ENCODE data around the gene NCAN.
"Not testable (repeated sequence)": the region's sequence is repeated elsewhere in the genome, so short reads cannot be mapped to it uniquely, and the experiment has no call there.

NCAN gene

GRCh38 chr19:19170873-19171672, 40.7 kb upstream of the NCAN start:
- no peak for TF ChIP-seq CTCF (conservative IDR thresholded peaks at IDR 0.05)
- H3K27ac ChIP-seq = no peak overlapping the region

GRCh38 chr19:19171821-19172532, 39.8 kb upstream of the NCAN start:
- TF ChIP-seq CTCF (conservative IDR thresholded peaks at IDR 0.05) = no peak
- H3K27ac ChIP-seq = no peak overlapping the region

GRCh38 chr19:19173243-19173642, 38.5 kb upstream of the NCAN start:
- H3K27ac ChIP-seq = not testable (repeated sequence)

GRCh38 chr19:19176950-19177349, 34.8 kb upstream of the NCAN start:
- no peak for TF ChIP-seq CTCF (conservative IDR thresholded peaks at IDR 0.05)
- no peak overlapping the region for H3K27ac ChIP-seq

DNA sequence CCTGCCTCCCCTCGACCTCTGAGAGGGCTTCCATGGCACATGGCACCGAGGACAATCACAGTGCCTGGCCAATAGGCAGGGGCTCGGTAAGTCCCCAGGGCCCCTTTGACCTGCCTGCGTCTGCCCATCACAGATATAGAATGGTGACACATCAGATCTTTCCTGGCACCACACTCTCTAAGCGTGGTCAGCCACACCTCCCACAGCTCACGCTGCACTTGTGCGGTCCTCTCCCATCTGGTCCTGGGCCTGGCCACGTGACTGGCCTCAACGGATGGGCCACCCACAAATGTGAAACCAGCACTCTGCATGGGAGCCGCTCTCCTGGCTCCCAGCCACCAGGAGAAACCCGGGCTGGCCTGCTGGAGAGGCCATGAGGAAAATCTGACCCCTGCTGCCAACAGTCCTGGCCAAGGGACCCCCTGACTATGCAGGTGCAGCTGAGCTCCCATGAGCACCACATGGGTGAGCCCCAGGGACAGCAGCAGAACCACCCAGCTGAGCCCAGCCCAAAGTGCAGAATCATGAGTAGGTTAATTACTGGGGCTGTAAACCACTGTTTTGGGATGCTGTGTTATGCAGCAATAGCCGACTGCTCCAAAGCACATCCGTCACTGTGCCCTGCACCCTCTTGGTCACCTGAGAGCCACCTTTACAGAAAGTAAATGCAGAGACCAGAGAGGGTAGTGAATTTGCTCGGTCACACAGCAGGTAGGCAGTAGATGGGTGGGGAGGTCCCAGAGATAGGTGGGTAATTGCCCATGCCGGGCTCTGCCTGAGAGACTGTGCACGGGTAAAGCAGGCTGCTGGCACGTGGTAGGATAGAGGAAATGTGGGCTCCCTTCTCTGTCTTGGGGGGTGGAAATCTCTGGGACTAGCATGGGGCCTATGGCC, 32.0 kb upstream of the NCAN start:
- TF ChIP-seq CTCF (conservative IDR thresholded peaks at IDR 0.05) = no peak
- H3K27ac ChIP-seq = no peak overlapping the region

- TF ChIP-seq CTCF (conservative IDR thresholded peaks at IDR 0.05) = no peak
- H3K27ac ChIP-seq = no peak overlapping the region
Observed at GRCh38 chr19:19181488-19181998, 30.2 kb upstream of the NCAN start.

- peak; percentile 60 for TF ChIP-seq CTCF (conservative IDR thresholded peaks at IDR 0.05)
- H3K27ac ChIP-seq = no peak overlapping the region
Observed at GRCh38 chr19:19185853-19186740, 25.7 kb upstream of the NCAN start.

Data from VCaP (cell line).